ENCODE data around the gene TMEM167A. TPM values are rescaled to one million over a fixed set of nuclear protein-coding genes. Genes with fewer than 3 reads are reported as not detected.

Gene TMEM167A
- total RNA-seq, 2 experiments from 2014 or later = 33.8 to 37.1 TPM

DNA sequence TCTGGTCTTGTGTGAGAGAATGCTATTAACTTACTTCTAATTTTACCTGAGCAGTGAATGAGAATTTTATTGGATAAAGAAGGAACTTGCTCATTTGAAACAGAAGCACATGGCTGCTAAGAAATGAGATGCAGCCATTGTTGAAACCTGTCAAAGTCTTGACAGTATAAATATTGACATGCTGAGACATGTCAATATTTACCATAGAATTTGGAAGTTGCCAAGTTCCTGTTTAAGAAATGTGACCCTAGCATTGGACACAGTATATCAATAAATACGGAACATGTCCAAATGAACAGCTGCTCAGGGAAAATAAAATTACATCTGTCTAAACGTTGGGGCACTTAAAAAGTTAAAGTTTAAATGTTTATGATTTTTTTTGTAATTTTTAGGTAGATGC lies 7.9 kb upstream of the TMEM167A start:
- H3K27ac Mint-ChIP-seq = no peak overlapping the region
- H3K9me3 Mint-ChIP-seq = no peaks in the 10 kb centered on the region
- H3K4me3 Mint-ChIP-seq = no peak overlapping the region
- H3K36me3 Mint-ChIP-seq (ENCODE audit: low read depth) = no peaks in the 10 kb centered on the region
- H3K4me3 ChIP-seq (ENCODE audit: low read length) = no peak overlapping the region
- no peaks in the 10 kb centered on the region for H3K4me1 ChIP-seq (ENCODE audit: insufficient read depth, low read length)
- intact Hi-C loops (cut with DNase I, micrococcal nuclease) = no loop called here
- ATAC-seq (ENCODE audit: poor library complexity) (no peak), DNase-seq (no peak)
- H3K4me1 Mint-ChIP-seq (ENCODE audit: low read depth) = no peaks in the 10 kb centered on the region
- ChIA-PET CTCF (no interaction called here), POLR2A (interaction anchor here (0.7 kb wide), 1 partner anchor 8 kb away, joined by 3 read pairs; the partner anchor contains the start of genes TMEM167A and XRCC4)
- H3K36me3 ChIP-seq (ENCODE audit: insufficient read depth, low read length) = no peaks in the 10 kb centered on the region
- no peak overlapping the region for H3K27ac ChIP-seq (ENCODE audit: low read depth in 1 of 2, low read length in 2 of 2)
- H3K27me3 Mint-ChIP-seq = no peaks in the 10 kb centered on the region
- TF ChIP-seq, protein P1, sequence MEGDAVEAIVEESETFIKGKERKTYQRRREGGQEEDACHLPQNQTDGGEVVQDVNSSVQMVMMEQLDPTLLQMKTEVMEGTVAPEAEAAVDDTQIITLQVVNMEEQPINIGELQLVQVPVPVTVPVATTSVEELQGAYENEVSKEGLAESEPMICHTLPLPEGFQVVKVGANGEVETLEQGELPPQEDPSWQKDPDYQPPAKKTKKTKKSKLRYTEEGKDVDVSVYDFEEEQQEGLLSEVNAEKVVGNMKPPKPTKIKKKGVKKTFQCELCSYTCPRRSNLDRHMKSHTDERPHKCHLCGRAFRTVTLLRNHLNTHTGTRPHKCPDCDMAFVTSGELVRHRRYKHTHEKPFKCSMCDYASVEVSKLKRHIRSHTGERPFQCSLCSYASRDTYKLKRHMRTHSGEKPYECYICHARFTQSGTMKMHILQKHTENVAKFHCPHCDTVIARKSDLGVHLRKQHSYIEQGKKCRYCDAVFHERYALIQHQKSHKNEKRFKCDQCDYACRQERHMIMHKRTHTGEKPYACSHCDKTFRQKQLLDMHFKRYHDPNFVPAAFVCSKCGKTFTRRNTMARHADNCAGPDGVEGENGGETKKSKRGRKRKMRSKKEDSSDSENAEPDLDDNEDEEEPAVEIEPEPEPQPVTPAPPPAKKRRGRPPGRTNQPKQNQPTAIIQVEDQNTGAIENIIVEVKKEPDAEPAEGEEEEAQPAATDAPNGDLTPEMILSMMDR (IDR thresholded peaks at IDR 0.05) = no peak
- no peaks in the 10 kb centered on the region for H3K27me3 ChIP-seq (ENCODE audit: control insufficient read depth in 1 of 2, insufficient read depth in 2 of 2, low read length in 2 of 2)
- no peaks in the 10 kb centered on the region for H3K9me3 ChIP-seq (ENCODE audit: control insufficient read depth in 1 of 2, insufficient read depth in 1 of 2, low read length in 2 of 2)

DNA sequence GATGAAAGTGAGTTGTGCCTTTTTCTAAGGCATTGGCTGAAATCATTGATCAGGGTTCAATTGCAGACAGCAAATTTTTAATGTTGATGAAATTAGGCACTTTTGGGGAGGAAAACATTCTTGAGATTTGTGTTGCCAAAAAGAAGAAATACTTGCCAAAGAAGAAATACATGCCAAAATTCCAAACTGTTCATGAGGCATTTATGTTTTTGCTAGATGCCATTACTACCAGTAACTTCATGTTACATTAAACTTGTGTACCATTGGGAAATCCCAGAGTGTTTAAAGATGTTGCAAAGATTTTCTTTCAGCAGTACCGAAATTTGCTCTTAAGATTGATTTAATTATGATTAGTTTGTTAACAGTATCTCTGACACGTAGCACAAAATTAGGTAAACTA lies 7.1 kb upstream of the TMEM167A start:
- H3K4me3 ChIP-seq (ENCODE audit: low read length) = no peak overlapping the region
- intact Hi-C loops (cut with DNase I, micrococcal nuclease) = no loop called here
- ChIA-PET CTCF (no interaction called here), POLR2A (no interaction called here)
- no peaks in the 10 kb centered on the region for H3K36me3 ChIP-seq (ENCODE audit: insufficient read depth, low read length)
- DNase-seq (no peak), ATAC-seq (ENCODE audit: poor library complexity) (no peak)
- no peak overlapping the region for H3K27ac Mint-ChIP-seq
- no peak overlapping the region for H3K4me3 Mint-ChIP-seq
- H3K36me3 Mint-ChIP-seq (ENCODE audit: low read depth) = no peaks in the 10 kb centered on the region
- H3K9me3 Mint-ChIP-seq = no peaks in the 10 kb centered on the region
- H3K27me3 ChIP-seq (ENCODE audit: control insufficient read depth in 1 of 2, insufficient read depth in 2 of 2, low read length in 2 of 2) = no peaks in the 10 kb centered on the region
- H3K9me3 ChIP-seq (ENCODE audit: control insufficient read depth in 1 of 2, insufficient read depth in 1 of 2, low read length in 2 of 2) = no peaks in the 10 kb centered on the region
- H3K27me3 Mint-ChIP-seq = no peaks in the 10 kb centered on the region
- TF ChIP-seq, protein P1 (IDR thresholded peaks at IDR 0.05) = no peak
- H3K4me1 ChIP-seq (ENCODE audit: insufficient read depth, low read length) = no peaks in the 10 kb centered on the region
- H3K27ac ChIP-seq (ENCODE audit: low read depth in 1 of 2, low read length in 2 of 2) = no peak overlapping the region
- no peaks in the 10 kb centered on the region for H3K4me1 Mint-ChIP-seq (ENCODE audit: low read depth)

DNA sequence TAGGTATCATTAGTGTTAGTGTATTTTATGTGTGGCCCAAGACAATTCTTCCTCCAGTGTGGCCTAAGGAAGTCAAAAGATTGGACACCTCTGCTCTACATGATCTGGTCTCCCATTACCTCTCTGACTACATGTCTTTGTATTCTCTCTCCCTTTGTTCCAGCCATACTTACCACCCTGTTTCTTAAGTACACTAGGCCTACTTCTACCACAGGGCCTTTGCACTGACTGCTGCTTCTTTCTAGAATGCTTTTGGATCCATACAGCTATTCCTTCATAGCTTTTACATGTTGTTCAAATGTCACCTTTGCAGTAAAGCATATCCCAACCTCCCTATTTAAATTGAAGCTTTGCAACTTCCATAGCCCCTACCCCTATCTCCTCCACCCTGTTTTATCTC lies 5.6 kb upstream of the TMEM167A start:
- Histone ChIP-seq H3K4me1 (ENCODE audit: insufficient read depth, low read length) (peaks cover 4% of the 10 kb centered on the region), H3K27ac (ENCODE audit: low read depth in 1 of 2, low read length in 2 of 2) (no peak overlapping the region), H3K9me3 (ENCODE audit: control insufficient read depth in 1 of 2, insufficient read depth in 1 of 2, low read length in 2 of 2) (no peaks in the 10 kb centered on the region), H3K27me3 (ENCODE audit: control insufficient read depth in 1 of 2, insufficient read depth in 2 of 2, low read length in 2 of 2) (no peaks in the 10 kb centered on the region), H3K4me3 (ENCODE audit: low read length) (no peak overlapping the region), H3K36me3 (ENCODE audit: insufficient read depth, low read length) (no peaks in the 10 kb centered on the region)
- TF ChIP-seq, protein P1 (IDR thresholded peaks at IDR 0.05) = no peak
- DNase-seq = no peak
- Mint-ChIP-seq H3K36me3 (ENCODE audit: low read depth) (no peaks in the 10 kb centered on the region), H3K27ac (no peak overlapping the region), H3K9me3 (no peaks in the 10 kb centered on the region), H3K4me3 (no peak overlapping the region), H3K4me1 (ENCODE audit: low read depth) (peaks cover 11% of the 10 kb centered on the region), H3K27me3 (no peaks in the 10 kb centered on the region)
- no peak for ATAC-seq (ENCODE audit: poor library complexity)
- intact Hi-C loops (cut with DNase I, micrococcal nuclease) = no loop called here
- POLR2A ChIA-PET = no interaction called here
- CTCF ChIA-PET = no interaction called here
